ENCODE data around the gene CYP3A7. TPM values are rescaled to one million over a fixed set of nuclear protein-coding genes. Genes with fewer than 3 reads are reported as not detected.

Gene CYP3A7
- total RNA-seq, 1 experiment from 2014 or later: not detected

DNA sequence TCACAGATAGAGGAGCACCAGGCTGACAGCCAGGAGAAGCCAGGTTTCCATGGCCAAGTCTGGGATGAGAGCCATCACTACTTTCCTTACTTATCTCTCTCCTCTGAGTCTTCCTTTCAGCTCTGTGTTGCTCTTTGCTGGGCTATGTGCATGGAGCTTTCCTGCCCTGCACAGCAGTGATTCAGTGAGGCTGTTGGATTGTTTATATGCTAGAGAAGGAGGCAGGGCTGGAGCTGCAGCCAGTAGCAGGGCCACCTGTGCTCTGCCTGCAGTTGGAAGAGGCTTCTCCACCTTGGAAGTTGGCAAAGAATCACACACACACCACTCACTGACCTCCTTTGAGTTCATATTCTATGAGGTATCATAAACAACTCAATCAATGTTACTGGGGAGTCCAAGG is 49.0 kb upstream of the CYP3A7 start, which contains the start of gene CYP3A4 (continued):
- TF ChIP-seq, protein P1, sequence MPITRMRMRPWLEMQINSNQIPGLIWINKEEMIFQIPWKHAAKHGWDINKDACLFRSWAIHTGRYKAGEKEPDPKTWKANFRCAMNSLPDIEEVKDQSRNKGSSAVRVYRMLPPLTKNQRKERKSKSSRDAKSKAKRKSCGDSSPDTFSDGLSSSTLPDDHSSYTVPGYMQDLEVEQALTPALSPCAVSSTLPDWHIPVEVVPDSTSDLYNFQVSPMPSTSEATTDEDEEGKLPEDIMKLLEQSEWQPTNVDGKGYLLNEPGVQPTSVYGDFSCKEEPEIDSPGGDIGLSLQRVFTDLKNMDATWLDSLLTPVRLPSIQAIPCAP (CRISPR knock-in tag; IDR thresholded peaks at IDR 0.05): no peak
- no peak for TF ChIP-seq ZNF423 (CRISPR knock-in tag; IDR thresholded peaks at IDR 0.05)
- no peak for TF ChIP-seq SP1 (CRISPR knock-in tag; conservative IDR thresholded peaks at IDR 0.05)
- TF ChIP-seq, protein P2, sequence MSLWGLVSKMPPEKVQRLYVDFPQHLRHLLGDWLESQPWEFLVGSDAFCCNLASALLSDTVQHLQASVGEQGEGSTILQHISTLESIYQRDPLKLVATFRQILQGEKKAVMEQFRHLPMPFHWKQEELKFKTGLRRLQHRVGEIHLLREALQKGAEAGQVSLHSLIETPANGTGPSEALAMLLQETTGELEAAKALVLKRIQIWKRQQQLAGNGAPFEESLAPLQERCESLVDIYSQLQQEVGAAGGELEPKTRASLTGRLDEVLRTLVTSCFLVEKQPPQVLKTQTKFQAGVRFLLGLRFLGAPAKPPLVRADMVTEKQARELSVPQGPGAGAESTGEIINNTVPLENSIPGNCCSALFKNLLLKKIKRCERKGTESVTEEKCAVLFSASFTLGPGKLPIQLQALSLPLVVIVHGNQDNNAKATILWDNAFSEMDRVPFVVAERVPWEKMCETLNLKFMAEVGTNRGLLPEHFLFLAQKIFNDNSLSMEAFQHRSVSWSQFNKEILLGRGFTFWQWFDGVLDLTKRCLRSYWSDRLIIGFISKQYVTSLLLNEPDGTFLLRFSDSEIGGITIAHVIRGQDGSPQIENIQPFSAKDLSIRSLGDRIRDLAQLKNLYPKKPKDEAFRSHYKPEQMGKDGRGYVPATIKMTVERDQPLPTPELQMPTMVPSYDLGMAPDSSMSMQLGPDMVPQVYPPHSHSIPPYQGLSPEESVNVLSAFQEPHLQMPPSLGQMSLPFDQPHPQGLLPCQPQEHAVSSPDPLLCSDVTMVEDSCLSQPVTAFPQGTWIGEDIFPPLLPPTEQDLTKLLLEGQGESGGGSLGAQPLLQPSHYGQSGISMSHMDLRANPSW (CRISPR knock-in tag; conservative IDR thresholded peaks at IDR 0.05; ENCODE audit: low read depth): no peak
- TF ChIP-seq TP53 (CRISPR knock-in tag; IDR thresholded peaks at IDR 0.05): no peak

DNA sequence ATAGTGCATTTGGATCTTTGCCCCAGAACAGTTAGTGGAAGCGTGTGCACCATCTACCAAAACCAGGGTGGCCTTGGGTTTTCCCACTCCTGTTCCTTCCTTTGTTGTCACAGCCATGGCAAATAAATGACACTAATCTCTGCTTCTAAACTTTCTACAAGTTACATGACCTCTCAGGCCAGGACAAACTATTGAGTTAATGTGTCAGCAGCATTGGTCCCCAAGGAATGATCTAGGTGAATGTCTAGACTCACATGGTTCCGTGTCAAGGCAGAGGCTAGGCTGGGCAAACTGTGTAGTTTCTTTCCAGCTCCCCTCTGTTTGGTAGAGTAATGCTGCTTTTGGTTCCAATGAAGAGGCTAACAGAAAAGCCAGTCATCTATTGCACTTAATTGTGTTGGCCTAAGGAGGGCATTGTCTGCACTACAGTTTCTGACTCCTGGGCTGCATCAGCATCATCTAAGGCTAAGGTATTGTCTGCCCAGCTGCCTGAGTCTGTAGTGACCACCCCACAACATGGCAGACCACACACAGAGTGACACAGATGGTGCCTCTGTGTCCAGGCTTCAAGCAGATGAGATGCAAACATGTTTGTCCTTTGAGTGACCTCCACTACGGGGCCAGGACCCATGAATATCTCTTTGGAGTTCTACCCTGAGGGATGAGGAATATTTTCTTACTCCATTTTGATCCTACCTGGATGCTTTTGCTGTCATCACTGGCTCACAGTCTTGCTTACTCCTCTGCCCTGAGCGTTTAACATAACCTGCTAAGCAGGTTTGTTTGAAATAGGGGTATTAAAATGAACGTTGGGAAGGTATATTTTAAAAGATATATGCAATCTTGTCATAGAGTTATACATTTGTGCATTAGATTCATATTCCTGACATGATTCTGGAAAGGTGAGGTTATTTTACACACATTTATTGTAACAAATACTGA is 47.3 kb upstream of the CYP3A7 start:
- Mint-ChIP-seq H3K27me3 (ENCODE audit: low read depth) (peaks cover 10% of the 10 kb centered on the region; the same call in 1 of the 2 replicates), H3K4me3 (no peak overlapping the region), H3K27ac (no peak overlapping the region), H3K9me3 (no peaks in the 10 kb centered on the region), H3K36me3 (no peaks in the 10 kb centered on the region), H3K4me1 (peaks cover 8% of the 10 kb centered on the region; the same call in 1 of the 2 replicates)
- ChIA-PET POLR2A (no interaction called here), CTCF (no interaction called here)
- DNase-seq (ENCODE audit: low spot score): no peak
- TF ChIP-seq, protein P3, sequence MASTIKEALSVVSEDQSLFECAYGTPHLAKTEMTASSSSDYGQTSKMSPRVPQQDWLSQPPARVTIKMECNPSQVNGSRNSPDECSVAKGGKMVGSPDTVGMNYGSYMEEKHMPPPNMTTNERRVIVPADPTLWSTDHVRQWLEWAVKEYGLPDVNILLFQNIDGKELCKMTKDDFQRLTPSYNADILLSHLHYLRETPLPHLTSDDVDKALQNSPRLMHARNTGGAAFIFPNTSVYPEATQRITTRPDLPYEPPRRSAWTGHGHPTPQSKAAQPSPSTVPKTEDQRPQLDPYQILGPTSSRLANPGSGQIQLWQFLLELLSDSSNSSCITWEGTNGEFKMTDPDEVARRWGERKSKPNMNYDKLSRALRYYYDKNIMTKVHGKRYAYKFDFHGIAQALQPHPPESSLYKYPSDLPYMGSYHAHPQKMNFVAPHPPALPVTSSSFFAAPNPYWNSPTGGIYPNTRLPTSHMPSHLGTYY (CRISPR knock-in tag; IDR thresholded peaks at IDR 0.05): no peak
- TF ChIP-seq ZNF396 (CRISPR knock-in tag; IDR thresholded peaks at IDR 0.05; ENCODE audit: borderline replicate concordance): no peak
- peak; percentile 69 for ATAC-seq

DNA sequence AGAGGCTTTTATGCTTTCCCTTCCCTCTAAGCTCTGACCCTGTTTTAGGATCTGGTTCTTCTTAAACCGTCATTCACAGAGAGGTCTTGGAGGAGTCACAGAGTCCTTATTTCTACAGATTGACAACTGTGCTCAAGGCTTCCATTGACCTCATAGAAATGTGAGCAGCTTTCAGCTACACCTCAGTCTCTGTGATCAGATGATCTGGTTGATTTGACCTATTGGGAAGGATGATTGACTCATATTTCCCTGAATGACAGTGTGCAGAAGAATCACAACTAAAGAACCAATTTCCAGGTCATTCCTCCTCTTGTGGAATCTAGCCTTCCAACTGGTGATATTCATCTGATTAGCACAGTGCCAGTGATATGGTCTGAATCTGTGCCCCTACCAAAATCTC is 45.6 kb upstream of the CYP3A7 start:
- H3K4me3 Mint-ChIP-seq: no peak overlapping the region
- CTCF ChIA-PET: no interaction called here
- H3K36me3 Mint-ChIP-seq: no peaks in the 10 kb centered on the region
- POLR2A ChIA-PET: no interaction called here
- TF ChIP-seq ZNF121 (CRISPR knock-in tag; IDR thresholded peaks at IDR 0.05): no peak
- TF ChIP-seq ZNF317 (CRISPR knock-in tag; IDR thresholded peaks at IDR 0.05; ENCODE audit: borderline replicate concordance, low read depth): no peak
- TF ChIP-seq, protein P4, sequence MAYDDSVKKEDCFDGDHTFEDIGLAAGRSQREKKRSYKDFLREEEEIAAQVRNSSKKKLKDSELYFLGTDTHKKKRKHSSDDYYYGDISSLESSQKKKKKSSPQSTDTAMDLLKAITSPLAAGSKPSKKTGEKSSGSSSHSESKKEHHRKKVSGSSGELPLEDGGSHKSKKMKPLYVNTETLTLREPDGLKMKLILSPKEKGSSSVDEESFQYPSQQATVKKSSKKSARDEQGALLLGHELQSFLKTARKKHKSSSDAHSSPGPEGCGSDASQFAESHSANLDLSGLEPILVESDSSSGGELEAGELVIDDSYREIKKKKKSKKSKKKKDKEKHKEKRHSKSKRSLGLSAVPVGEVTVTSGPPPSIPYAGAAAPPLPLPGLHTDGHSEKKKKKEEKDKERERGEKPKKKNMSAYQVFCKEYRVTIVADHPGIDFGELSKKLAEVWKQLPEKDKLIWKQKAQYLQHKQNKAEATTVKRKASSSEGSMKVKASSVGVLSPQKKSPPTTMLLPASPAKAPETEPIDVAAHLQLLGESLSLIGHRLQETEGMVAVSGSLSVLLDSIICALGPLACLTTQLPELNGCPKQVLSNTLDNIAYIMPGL (CRISPR knock-in tag; IDR thresholded peaks at IDR 0.05): no peak
- TF ChIP-seq KAT7 (CRISPR knock-in tag; IDR thresholded peaks at IDR 0.05; ENCODE audit: borderline replicate concordance): no peak
- no peak for TF ChIP-seq MYBL2 (CRISPR knock-in tag; IDR thresholded peaks at IDR 0.05)
- TF ChIP-seq, protein P5, sequence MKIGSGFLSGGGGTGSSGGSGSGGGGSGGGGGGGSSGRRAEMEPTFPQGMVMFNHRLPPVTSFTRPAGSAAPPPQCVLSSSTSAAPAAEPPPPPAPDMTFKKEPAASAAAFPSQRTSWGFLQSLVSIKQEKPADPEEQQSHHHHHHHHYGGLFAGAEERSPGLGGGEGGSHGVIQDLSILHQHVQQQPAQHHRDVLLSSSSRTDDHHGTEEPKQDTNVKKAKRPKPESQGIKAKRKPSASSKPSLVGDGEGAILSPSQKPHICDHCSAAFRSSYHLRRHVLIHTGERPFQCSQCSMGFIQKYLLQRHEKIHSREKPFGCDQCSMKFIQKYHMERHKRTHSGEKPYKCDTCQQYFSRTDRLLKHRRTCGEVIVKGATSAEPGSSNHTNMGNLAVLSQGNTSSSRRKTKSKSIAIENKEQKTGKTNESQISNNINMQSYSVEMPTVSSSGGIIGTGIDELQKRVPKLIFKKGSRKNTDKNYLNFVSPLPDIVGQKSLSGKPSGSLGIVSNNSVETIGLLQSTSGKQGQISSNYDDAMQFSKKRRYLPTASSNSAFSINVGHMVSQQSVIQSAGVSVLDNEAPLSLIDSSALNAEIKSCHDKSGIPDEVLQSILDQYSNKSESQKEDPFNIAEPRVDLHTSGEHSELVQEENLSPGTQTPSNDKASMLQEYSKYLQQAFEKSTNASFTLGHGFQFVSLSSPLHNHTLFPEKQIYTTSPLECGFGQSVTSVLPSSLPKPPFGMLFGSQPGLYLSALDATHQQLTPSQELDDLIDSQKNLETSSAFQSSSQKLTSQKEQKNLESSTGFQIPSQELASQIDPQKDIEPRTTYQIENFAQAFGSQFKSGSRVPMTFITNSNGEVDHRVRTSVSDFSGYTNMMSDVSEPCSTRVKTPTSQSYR (CRISPR knock-in tag; IDR thresholded peaks at IDR 0.05): no peak
- TF ChIP-seq, protein P6, sequence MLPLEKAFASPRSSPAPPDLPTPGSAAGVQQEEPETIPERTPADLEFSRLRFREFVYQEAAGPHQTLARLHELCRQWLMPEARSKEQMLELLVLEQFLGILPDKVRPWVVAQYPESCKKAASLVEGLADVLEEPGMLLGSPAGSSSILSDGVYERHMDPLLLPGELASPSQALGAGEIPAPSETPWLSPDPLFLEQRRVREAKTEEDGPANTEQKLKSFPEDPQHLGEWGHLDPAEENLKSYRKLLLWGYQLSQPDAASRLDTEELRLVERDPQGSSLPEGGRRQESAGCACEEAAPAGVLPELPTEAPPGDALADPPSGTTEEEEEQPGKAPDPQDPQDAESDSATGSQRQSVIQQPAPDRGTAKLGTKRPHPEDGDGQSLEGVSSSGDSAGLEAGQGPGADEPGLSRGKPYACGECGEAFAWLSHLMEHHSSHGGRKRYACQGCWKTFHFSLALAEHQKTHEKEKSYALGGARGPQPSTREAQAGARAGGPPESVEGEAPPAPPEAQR (CRISPR knock-in tag; IDR thresholded peaks at IDR 0.05): no peak
- TF ChIP-seq, protein P3 (CRISPR knock-in tag; IDR thresholded peaks at IDR 0.05): no peak
- no peak for TF ChIP-seq PRRX2 (CRISPR knock-in tag; IDR thresholded peaks at IDR 0.05)
- no peak for TF ChIP-seq ZNF263 (CRISPR knock-in tag; IDR thresholded peaks at IDR 0.05; ENCODE audit: low read depth)
- no peak for TF ChIP-seq ZNF396 (CRISPR knock-in tag; IDR thresholded peaks at IDR 0.05; ENCODE audit: borderline replicate concordance)
- TF ChIP-seq ATF1 (CRISPR knock-in tag; IDR thresholded peaks at IDR 0.05): no peak
- DNase-seq (ENCODE audit: low spot score) (no peak), ATAC-seq (no peak)
- H3K27me3 Mint-ChIP-seq (ENCODE audit: low read depth): peaks cover 6% of the 10 kb centered on the region
- H3K27ac Mint-ChIP-seq: no peak overlapping the region
- no peaks in the 10 kb centered on the region for H3K9me3 Mint-ChIP-seq
- peaks cover 8% of the 10 kb centered on the region; the same call in 1 of the 2 replicates for H3K4me1 Mint-ChIP-seq

Measured in WTC11 (cell line).